H1 (cell line): Measurements from ENCODE around the gene PHKA1. TPM values are rescaled to one million over a fixed set of nuclear protein-coding genes. Genes with fewer than 3 reads are reported as not detected.

Source experiments
- CTCF ChIA-PET: fragments of 300-600 bp; sonication (Branson Sonifier 250); formaldehyde crosslinking; loops from one replicate; lab custom pipeline; 2021; ENCODE audit not compliant: partially characterized antibody; lab: Charles Lee
- POLR2A ChIA-PET: fragments of 300-600 bp; sonication (Branson Sonifier 250); formaldehyde crosslinking; loops from one replicate; lab custom pipeline; 2021; ENCODE audit warnings: inconsistent platforms; ENCODE audit not compliant: partially characterized antibody; lab: Charles Lee
- DNase-seq, 2 experiments: peaks; one replicate each; pipeline versions ENCODE4 v3.0.0 to v3.0.0-alpha.2; 2010 to 2022; ENCODE audit warnings: low spot score in 2 of 2, low read depth in 1 of 2, mixed read lengths in 1 of 2
- FAIRE-seq: peaks from 2 replicates; lab custom pipeline; 2011; peaks lifted over from hg19 to GRCh38; lab: Jason Lieb, UNC
- H2AFZ ChIP-seq: 2 replicates; pipeline ENCODE4 v1.8.1; 2012; ENCODE audit warnings: low read length, inconsistent platforms
- H2AK5ac ChIP-seq: 2 replicates; pipeline ENCODE4 v1.6.1; 2013; ENCODE audit warnings: low read depth, low read length
- H2BK120ac ChIP-seq: replicated peaks from 2 replicates; pipeline ENCODE3; 2013; ENCODE audit warnings: low read depth, low read length, inconsistent platforms
- H2BK12ac ChIP-seq: 2 replicates; pipeline ENCODE4 v1.6.1; 2013; ENCODE audit warnings: low read depth, low read length
- H2BK15ac ChIP-seq: 2 replicates; pipeline ENCODE4 v1.6.1; 2013; ENCODE audit warnings: low read length
- H2BK20ac ChIP-seq: 2 replicates; pipeline ENCODE4 v1.6.1; 2013; ENCODE audit warnings: low read length
- H2BK5ac ChIP-seq: 2 replicates; pipeline ENCODE4 v1.6.1; 2013; ENCODE audit warnings: low read depth, low read length
- H3K14ac ChIP-seq: 2 replicates; pipeline ENCODE4 v1.6.1; 2013; ENCODE audit warnings: inconsistent platforms; ENCODE audit not compliant: insufficient read length
- H3K18ac ChIP-seq: 2 replicates; pipeline ENCODE4 v1.6.1; 2013; ENCODE audit warnings: low read length; ENCODE audit errors: extremely low read depth
- H3K23ac ChIP-seq: 2 replicates; pipeline ENCODE4 v1.6.1; 2013; ENCODE audit warnings: inconsistent platforms; ENCODE audit not compliant: insufficient read length
- H3K23me2 ChIP-seq: 2 replicates; pipeline ENCODE4 v1.6.1; 2013; ENCODE audit warnings: low read depth, low read length
- H3K27ac ChIP-seq: 2 replicates; pipeline ENCODE4 v1.6.1; 2011; ENCODE audit warnings: low read depth, low read length, inconsistent platforms
- H3K27me3 ChIP-seq, 4 experiments: replicated peaks in 1 of 4; 1 replicate in 1 of 4; 2 replicates in 3 of 4; pipeline versions ENCODE4 v1.6.1 to v1.8.1; 2011 to 2013; ENCODE audit warnings: low read length in 3 of 4, mild to moderate bottlenecking in 3 of 4, inconsistent platforms in 2 of 4, mixed read lengths in 2 of 4, moderate library complexity in 1 of 4; ENCODE audit not compliant: control insufficient read depth in 3 of 4, insufficient read depth in 3 of 4; ENCODE audit errors: extremely low read depth in 1 of 4
- H3K36me3 ChIP-seq, 4 experiments: 2 replicates each; pipeline versions ENCODE4 v1.6.1 to v1.8.1; 2011 to 2013; ENCODE audit warnings: mild to moderate bottlenecking in 4 of 4, low read length in 3 of 4, moderate library complexity in 2 of 4, control low read depth in 1 of 4, inconsistent platforms in 1 of 4; ENCODE audit not compliant: insufficient read depth in 4 of 4, control insufficient read depth in 2 of 4
- H3K4ac ChIP-seq: replicated peaks from 2 replicates; pipeline ENCODE3; 2013; ENCODE audit warnings: low read length, low read depth, mixed read lengths, inconsistent platforms; ENCODE audit not compliant: insufficient read length
- H3K4me1 ChIP-seq, 4 experiments: replicated peaks in 1 of 4; 1 replicate in 1 of 4; 2 replicates in 3 of 4; pipeline versions ENCODE4 v1.6.1 to v1.8.1; 2011 to 2013; ENCODE audit warnings: low read length in 3 of 4, inconsistent platforms in 2 of 4, mixed read lengths in 1 of 4; ENCODE audit not compliant: insufficient read depth in 4 of 4, control insufficient read depth in 3 of 4
- H3K4me2 ChIP-seq, 2 experiments: 2 replicates each; pipeline versions ENCODE4 v1.6.1 to v1.8.1; 2011 to 2013; ENCODE audit warnings: low read depth in 2 of 2, low read length in 2 of 2, control low read depth in 1 of 2, inconsistent platforms in 1 of 2, mild to moderate bottlenecking in 1 of 2; ENCODE audit not compliant: insufficient read depth in 1 of 2
- H3K4me3 ChIP-seq, 4 experiments: fragments of 200-600, 300-600 bp in 1 of 4; sonication (generic), shearing (Covaris generic), sonication (Bioruptor Twin) in 1 of 4; 2 replicates each; pipeline versions ENCODE4 v1.5.1 to v1.8.1; 2011 to 2016; ENCODE audit warnings: low read length in 4 of 4, low read depth in 3 of 4, control low read depth in 2 of 4, inconsistent platforms in 2 of 4, mild to moderate bottlenecking in 2 of 4, mixed read lengths in 1 of 4, moderate library complexity in 1 of 4; ENCODE audit not compliant: insufficient read depth in 2 of 4; ENCODE audit errors: extremely low read depth in 1 of 4
- H3K56ac ChIP-seq: replicated peaks from 2 replicates; pipeline ENCODE3; 2013; ENCODE audit warnings: low read depth, mild to moderate bottlenecking, mixed read lengths, low read length, inconsistent platforms; ENCODE audit not compliant: insufficient read length
- H3K79me1 ChIP-seq: 2 replicates; pipeline ENCODE4 v1.6.1; 2013; ENCODE audit warnings: low read depth, low read length, control low read depth
- H3K79me2 ChIP-seq, 2 experiments: 2 replicates each; pipeline versions ENCODE4 v1.6.1 to v1.8.1; 2012 to 2013; ENCODE audit warnings: low read length in 2 of 2, mild to moderate bottlenecking in 2 of 2, inconsistent platforms in 1 of 2; ENCODE audit not compliant: insufficient read depth in 2 of 2, control insufficient read depth in 1 of 2
- H3K9ac ChIP-seq, 4 experiments: replicated peaks in 1 of 4; 1 replicate in 1 of 4; 2 replicates in 3 of 4; pipeline versions ENCODE4 v1.6.1 to v1.8.1; 2011 to 2013; ENCODE audit warnings: low read depth in 3 of 4, low read length in 3 of 4, control low read depth in 2 of 4, mild to moderate bottlenecking in 2 of 4, moderate library complexity in 2 of 4, inconsistent platforms in 1 of 4; ENCODE audit errors: extremely low read depth in 1 of 4
- H3K9me3 ChIP-seq, 2 experiments: 2 replicates each; pipeline versions ENCODE4 v1.6.1 to v1.8.1; 2012 to 2013; ENCODE audit warnings: mild to moderate bottlenecking in 2 of 2, moderate library complexity in 2 of 2, control low read depth in 1 of 2, inconsistent platforms in 1 of 2, low read depth in 1 of 2, low read length in 1 of 2, mixed read lengths in 1 of 2; ENCODE audit not compliant: insufficient read depth in 2 of 2
- H4K20me1 ChIP-seq, 2 experiments: replicated peaks in 1 of 2; 2 replicates each; pipeline versions ENCODE3 to v1.8.1; 2011 to 2013; ENCODE audit warnings: inconsistent platforms in 2 of 2, low read length in 2 of 2, mild to moderate bottlenecking in 1 of 2; ENCODE audit not compliant: insufficient read depth in 2 of 2, control insufficient read depth in 1 of 2
- H4K5ac ChIP-seq: 2 replicates; pipeline ENCODE4 v1.6.1; 2013; ENCODE audit warnings: low read length, low read depth, mixed read lengths, inconsistent platforms; ENCODE audit not compliant: insufficient read length
- H4K8ac ChIP-seq: 2 replicates; pipeline ENCODE4 v1.8.0; 2013; ENCODE audit warnings: mild to moderate bottlenecking, moderate library complexity, low read length, inconsistent platforms; ENCODE audit not compliant: insufficient read depth; ENCODE audit errors: extremely low read depth
- H4K91ac ChIP-seq: replicated peaks from 2 replicates; pipeline ENCODE3; 2013; ENCODE audit warnings: low read length, mixed read lengths, inconsistent platforms; ENCODE audit not compliant: insufficient read length
- CBX5 ChIP-seq: fragments of 300-800, 300-1000 bp; sonication (generic); IDR thresholded peaks from 2 replicates; pipeline ENCODE4 v1.7.1; 2016; ENCODE audit warnings: antibody characterized with exemption, low read length, low read depth
- CHD1 ChIP-seq: IDR thresholded peaks from 2 replicates; pipeline ENCODE4 v1.6.1; 2012; ENCODE audit warnings: low read depth, low read length, improper control_type of control experiment
- EP300 ChIP-seq, 2 experiments: IDR thresholded peaks; 1 replicate in 1 of 2; 2 replicates in 1 of 2; pipeline ENCODE4 v1.6.1; 2011 to 2012; ENCODE audit warnings: low read depth in 2 of 2, low read length in 2 of 2, mild to moderate bottlenecking in 2 of 2, borderline replicate concordance in 1 of 2, inconsistent platforms in 1 of 2, moderate library complexity in 1 of 2
- EZH2 ChIP-seq: fragments of 200-600 bp; sonication (generic); IDR thresholded peaks from 2 replicates; pipeline ENCODE4 v1.7.1; 2012; ENCODE audit warnings: low read depth, mild to moderate bottlenecking, moderate library complexity, low read length, inconsistent platforms; ENCODE audit not compliant: severe bottlenecking
- FOSL1 ChIP-seq: IDR thresholded peaks from 2 replicates; pipeline ENCODE4 v1.6.1; 2011; ENCODE audit warnings: mild to moderate bottlenecking, low read depth, low read length, moderate library complexity; ENCODE audit not compliant: insufficient read depth
- GABPA ChIP-seq: IDR thresholded peaks from 2 replicates; pipeline ENCODE4 v1.6.1; 2011; ENCODE audit warnings: mild to moderate bottlenecking, low read length, moderate library complexity, borderline replicate concordance; ENCODE audit not compliant: insufficient read depth
- JUND ChIP-seq: IDR thresholded peaks from 2 replicates; pipeline ENCODE4 v1.6.1; 2011; ENCODE audit warnings: mild to moderate bottlenecking, improper control_type of control experiment, low read length
- MAX ChIP-seq: IDR thresholded peaks from 2 replicates; pipeline ENCODE4 v1.6.1; 2012; ENCODE audit warnings: inconsistent platforms
- POLR2A ChIP-seq, 2 experiments: IDR thresholded peaks; 1 replicate in 1 of 2; 2 replicates in 1 of 2; pipeline ENCODE4 v1.6.1; 2011; ENCODE audit warnings: low read depth in 2 of 2, low read length in 2 of 2, mild to moderate bottlenecking in 2 of 2; ENCODE audit errors: control extremely low read depth in 1 of 2
- RNF2 ChIP-seq: fragments of 200-900, 300-1000 bp; sonication (generic); IDR thresholded peaks from 2 replicates; pipeline ENCODE4 v1.7.1; 2016; ENCODE audit warnings: borderline replicate concordance, low read depth, mild to moderate bottlenecking, antibody characterized with exemption, low read length; ENCODE audit not compliant: poor library complexity, severe bottlenecking; ENCODE audit errors: missing control alignments
- SP1 ChIP-seq: IDR thresholded peaks from 2 replicates; pipeline ENCODE4 v1.6.1; 2011; ENCODE audit warnings: low read depth, low read length
- TAF7 ChIP-seq: optimal IDR thresholded peaks from 2 replicates; pipeline ENCODE3; 2011; ENCODE audit warnings: low read depth, mild to moderate bottlenecking, inconsistent platforms, low read length, moderate library complexity, borderline replicate concordance
- YY1 ChIP-seq: IDR thresholded peaks from 2 replicates; pipeline ENCODE4 v1.6.1; 2011; ENCODE audit warnings: low read depth, mild to moderate bottlenecking, low read length
- ZNF274 ChIP-seq: IDR thresholded peaks from 2 replicates; pipeline ENCODE4 v1.7.0; 2012; ENCODE audit warnings: low read length, borderline replicate concordance; ENCODE audit errors: extremely low read depth
- WGBS, 2 experiments: shearing (Covaris generic) in 1 of 2; methylation state at CpG; one replicate each; pipeline versions ENCODE4 v1.1.6 to v1.1.7; 2013 to 2015; ENCODE audit warnings: low lambda C conversion rate in 2 of 2, mixed read lengths in 2 of 2, inconsistent platforms in 1 of 2, low coverage in 1 of 2, missing lambda C conversion rate in 1 of 2; ENCODE audit not compliant: insufficient replicate concordance in 2 of 2, insufficient coverage in 1 of 2, insufficient read length in 1 of 2; ENCODE audit errors: extremely low coverage in 1 of 2, missing lambda C conversion rate in 1 of 2; 5-methylcytosine and 5-hydroxymethylcytosine counted together
- polyA plus RNA-seq, 7 experiments: library from polyadenylated mRNA; depleted of rRNA in 3 of 7; stranded (reverse) in 5 of 7; unstranded in 2 of 7; fragments of >200 nt in 5 of 7; fragments of 200-250 nt in 2 of 7; gene quantifications; 1 replicate in 5 of 7; 2 replicates in 1 of 7; 4 replicates in 1 of 7; pipeline versions ENCODE4 v1.2.1 to v1.2.3, GENCODE V29; 2011 to 2013; ENCODE audit warnings: missing spikeins in 2 of 7, mixed read lengths in 2 of 7
- total RNA-seq: library from RNA; stranded (reverse); fragmentation: NEBNext Ultra II Directional; extraction: Animal tissue kit (Norgen Biotek cat#: 25700); gene quantifications from 2 replicates; pipeline ENCODE4 v1.2.1, GENCODE V29; 2021

PHKA1 gene
- total and polyA plus RNA-seq, 2 of the 8 experiments (the other 6 are each of a cell fraction or from before 2014, with no cell fraction given) = 4.2 to 7.2 TPM

GRCh38 chrX:72705814-72706213, 8.3 kb downstream of the PHKA1 start:
- H2BK120ac ChIP-seq = no peak overlapping the region
- no peaks in the 10 kb centered on the region for H3K4me1 ChIP-seq
- H2AFZ ChIP-seq = no peak overlapping the region
- no peaks in the 10 kb centered on the region for H3K23me2 ChIP-seq
- H3K4ac ChIP-seq = no peak overlapping the region
- no peak overlapping the region for H3K4me3 ChIP-seq
- H3K18ac ChIP-seq = no peak overlapping the region
- H2BK15ac ChIP-seq = no peak overlapping the region
- DNase-seq (no peak), FAIRE-seq (no peak)
- H2BK20ac ChIP-seq = no peak overlapping the region
- no peak overlapping the region for H3K4me2 ChIP-seq
- WGBS, 2 experiments = 90% methylated on average over 1 of the region's 1 CpG; no CpG with 5 or more reads in 1 of the 2 experiments
- no peaks in the 10 kb centered on the region for H4K20me1 ChIP-seq
- ChIA-PET POLR2A (no interaction called here), CTCF (no interaction called here)
- no peaks in the 10 kb centered on the region for H3K79me2 ChIP-seq
- H3K27ac ChIP-seq = no peak overlapping the region
- H3K14ac ChIP-seq = no peak overlapping the region
- H3K56ac ChIP-seq = no peak overlapping the region
- H2BK12ac ChIP-seq = no peak overlapping the region
- H3K9me3 ChIP-seq = no peaks in the 10 kb centered on the region
- no peaks in the 10 kb centered on the region for H3K27me3 ChIP-seq
- H4K5ac ChIP-seq = no peak overlapping the region
- no peak overlapping the region for H2BK5ac ChIP-seq
- no peak overlapping the region for H3K23ac ChIP-seq
- H4K8ac ChIP-seq = no peak overlapping the region
- H2AK5ac ChIP-seq = no peak overlapping the region
- H3K9ac ChIP-seq = no peak overlapping the region
- H3K79me1 ChIP-seq = no peaks in the 10 kb centered on the region
- H3K36me3 ChIP-seq = no peaks in the 10 kb centered on the region
- no peak overlapping the region for H4K91ac ChIP-seq
- TF ChIP-seq EP300 (IDR thresholded peaks at IDR 0.05; ENCODE audit: borderline replicate concordance in 1 of 2, low read depth in 2 of 2, low read length in 2 of 2) = no peak
- TF ChIP-seq YY1 = no peak
- no peak for TF ChIP-seq CBX5
- TF ChIP-seq GABPA = no peak
- no peak for TF ChIP-seq EZH2
- TF ChIP-seq CHD1 = no peak
- TF ChIP-seq JUND = no peak
- no peak for TF ChIP-seq SP1
- TF ChIP-seq RNF2 = no peak
- no peak for TF ChIP-seq TAF7
- no peak for TF ChIP-seq MAX
- no peak for TF ChIP-seq ZNF274
- TF ChIP-seq FOSL1 = no peak
- no peak for TF ChIP-seq POLR2A (IDR thresholded peaks at IDR 0.05; ENCODE audit: control extremely low read depth in 1 of 2, low read depth in 2 of 2, low read length in 2 of 2)
